Smooth muscle cell (in vitro differentiated cells): ENCODE data around the gene OR6B3. TPM values are rescaled to one million over a fixed set of nuclear protein-coding genes. Genes with fewer than 3 reads are reported as not detected.

Experiments used
- DNase-seq: peaks from one replicate; lab custom pipeline; 2025; ENCODE audit not compliant: unreplicated experiment; lab: John Stamatoyannopoulos, UW
- H2AFZ ChIP-seq: fragments of 200-600 bp; sonication (generic); 2 replicates; pipeline ENCODE4 v1.6.0; 2016; ENCODE audit warnings: antibody characterized with exemption, low read depth, mild to moderate bottlenecking
- H3F3A ChIP-seq: fragments of 200-600 bp; sonication (generic); 2 replicates; pipeline ENCODE4 v1.6.0; 2017; ENCODE audit warnings: antibody characterized with exemption, low read depth
- H3K27ac ChIP-seq: fragments of 200-600 bp; sonication (generic); 2 replicates; pipeline ENCODE4 v1.5.1; 2016; ENCODE audit warnings: low read depth, mild to moderate bottlenecking
- H3K27me3 ChIP-seq: fragments of 200-600 bp; sonication (generic); 2 replicates; pipeline ENCODE4 v1.6.1; 2016; ENCODE audit warnings: low read depth, mild to moderate bottlenecking
- H3K36me3 ChIP-seq: fragments of 200-600 bp; sonication (generic); 2 replicates; pipeline ENCODE4 v1.5.1; 2016; ENCODE audit warnings: low read depth
- H3K4me1 ChIP-seq: fragments of 200-600 bp; sonication (generic); 2 replicates; pipeline ENCODE4 v1.5.1; 2016; ENCODE audit warnings: low read depth
- H3K4me2 ChIP-seq: fragments of 200-600 bp; sonication (generic); 2 replicates; pipeline ENCODE4 v1.6.0; 2016; ENCODE audit warnings: mild to moderate bottlenecking
- H3K4me3 ChIP-seq: fragments of 200-600 bp; sonication (generic); 2 replicates; pipeline ENCODE4 v1.5.1; 2016; ENCODE audit warnings: mild to moderate bottlenecking
- H3K79me2 ChIP-seq: fragments of 200-600 bp; sonication (generic); 2 replicates; pipeline ENCODE4 v1.6.0; 2016; ENCODE audit warnings: low read depth, mild to moderate bottlenecking
- H3K9ac ChIP-seq: fragments of 200-600 bp; sonication (generic); 2 replicates; pipeline ENCODE4 v1.6.0; 2016; ENCODE audit warnings: low read depth
- H3K9me3 ChIP-seq: fragments of 200-600 bp; sonication (generic); replicated peaks from 2 replicates; pipeline ENCODE4 v1.5.1; 2016; ENCODE audit warnings: low read depth
- H4K20me1 ChIP-seq: fragments of 200-600 bp; sonication (generic); 2 replicates; pipeline ENCODE4 v1.6.0; 2016; ENCODE audit warnings: low read depth
- WGBS: methylation state at CpG from one replicate; pipeline ENCODE4 v1.1.7; 2016; ENCODE audit warnings: low lambda C conversion rate; 5-methylcytosine and 5-hydroxymethylcytosine counted together
- polyA plus RNA-seq: library from polyadenylated mRNA; unstranded; fragments of >200 nt; fragmentation: Nextera tagmentation; extraction: Ambion mirVana; gene quantifications from 2 replicates; pipeline ENCODE4 v1.2.1, GENCODE V29; 2016
- total RNA-seq: library from RNA; depleted of rRNA; stranded (reverse); fragments of >200 nt; gene quantifications from 2 replicates; pipeline ENCODE4 v1.2.3, GENCODE V29; 2014
- TF ChIP-seq, protein P1 (sequence below): fragments of 200-600 bp; sonication (generic); IDR thresholded peaks from 2 replicates; pipeline ENCODE4 v1.5.1; 2017; ENCODE audit warnings: borderline replicate concordance, mild to moderate bottlenecking, antibody characterized with exemption; ENCODE audit not compliant: insufficient read depth, poor library complexity, severe bottlenecking

The OR6B3 gene
- total and polyA plus RNA-seq, 2 experiments from 2014 or later, result not detected

DNA sequence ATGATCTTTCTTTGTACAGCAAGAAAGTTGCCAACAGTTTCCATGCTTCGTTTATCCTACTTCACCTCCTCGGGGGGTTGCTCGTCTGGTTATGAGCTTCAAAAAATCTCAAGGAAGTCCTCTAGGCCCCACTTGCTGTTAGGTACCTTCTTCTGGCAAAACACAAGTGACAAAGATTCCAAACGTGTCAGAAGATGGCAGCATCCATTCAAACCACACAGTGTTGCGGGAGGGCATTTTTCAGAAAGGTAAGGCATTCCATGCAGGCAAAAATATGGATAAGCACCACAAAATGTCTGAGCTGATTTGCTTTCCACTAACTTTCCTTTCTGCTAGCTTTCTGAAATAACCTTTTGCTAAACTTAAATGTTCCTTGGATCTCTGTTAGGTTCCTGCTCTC is 13.2 kb upstream of the OR6B3 start:
- DNase-seq, result no peak
- Histone ChIP-seq H3K36me3 (no peaks in the 10 kb centered on the region), H3K79me2 (no peaks in the 10 kb centered on the region), H3K9me3 (no peaks in the 10 kb centered on the region), H4K20me1 (no peaks in the 10 kb centered on the region), H3K9ac (no peak overlapping the region), H3K4me1 (no peaks in the 10 kb centered on the region), H3F3A (no peaks in the 10 kb centered on the region), H3K4me2 (no peak overlapping the region), H3K4me3 (no peak overlapping the region), H3K27me3 (peaks cover 21% of the 10 kb centered on the region), H3K27ac (no peak overlapping the region), H2AFZ (no peak overlapping the region)
- 75% methylated on average over 5 of the region's 5 CpGs for WGBS
- TF ChIP-seq, protein P1, sequence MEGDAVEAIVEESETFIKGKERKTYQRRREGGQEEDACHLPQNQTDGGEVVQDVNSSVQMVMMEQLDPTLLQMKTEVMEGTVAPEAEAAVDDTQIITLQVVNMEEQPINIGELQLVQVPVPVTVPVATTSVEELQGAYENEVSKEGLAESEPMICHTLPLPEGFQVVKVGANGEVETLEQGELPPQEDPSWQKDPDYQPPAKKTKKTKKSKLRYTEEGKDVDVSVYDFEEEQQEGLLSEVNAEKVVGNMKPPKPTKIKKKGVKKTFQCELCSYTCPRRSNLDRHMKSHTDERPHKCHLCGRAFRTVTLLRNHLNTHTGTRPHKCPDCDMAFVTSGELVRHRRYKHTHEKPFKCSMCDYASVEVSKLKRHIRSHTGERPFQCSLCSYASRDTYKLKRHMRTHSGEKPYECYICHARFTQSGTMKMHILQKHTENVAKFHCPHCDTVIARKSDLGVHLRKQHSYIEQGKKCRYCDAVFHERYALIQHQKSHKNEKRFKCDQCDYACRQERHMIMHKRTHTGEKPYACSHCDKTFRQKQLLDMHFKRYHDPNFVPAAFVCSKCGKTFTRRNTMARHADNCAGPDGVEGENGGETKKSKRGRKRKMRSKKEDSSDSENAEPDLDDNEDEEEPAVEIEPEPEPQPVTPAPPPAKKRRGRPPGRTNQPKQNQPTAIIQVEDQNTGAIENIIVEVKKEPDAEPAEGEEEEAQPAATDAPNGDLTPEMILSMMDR, result no peak

DNA sequence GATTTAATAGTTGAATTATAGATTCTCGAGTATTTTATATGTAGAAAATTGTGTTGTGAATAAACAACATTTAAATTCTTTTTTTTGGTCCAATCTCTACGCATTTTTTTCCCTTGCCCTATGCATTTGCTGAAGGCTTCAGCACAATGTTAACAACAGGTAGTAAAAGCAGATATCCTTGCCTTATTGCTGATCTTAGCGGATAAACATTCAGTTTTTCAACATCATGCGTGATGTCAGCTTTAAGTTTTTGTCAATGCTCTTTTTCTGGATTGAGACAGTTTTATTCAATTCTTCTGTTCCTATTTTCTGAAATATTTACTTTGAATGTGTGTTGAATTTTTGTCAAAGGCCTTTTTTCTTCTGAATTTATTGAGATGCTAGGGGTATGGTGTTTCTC is 11.6 kb upstream of the OR6B3 start:
- no peaks in the 10 kb centered on the region for H3K4me1 ChIP-seq

DNA sequence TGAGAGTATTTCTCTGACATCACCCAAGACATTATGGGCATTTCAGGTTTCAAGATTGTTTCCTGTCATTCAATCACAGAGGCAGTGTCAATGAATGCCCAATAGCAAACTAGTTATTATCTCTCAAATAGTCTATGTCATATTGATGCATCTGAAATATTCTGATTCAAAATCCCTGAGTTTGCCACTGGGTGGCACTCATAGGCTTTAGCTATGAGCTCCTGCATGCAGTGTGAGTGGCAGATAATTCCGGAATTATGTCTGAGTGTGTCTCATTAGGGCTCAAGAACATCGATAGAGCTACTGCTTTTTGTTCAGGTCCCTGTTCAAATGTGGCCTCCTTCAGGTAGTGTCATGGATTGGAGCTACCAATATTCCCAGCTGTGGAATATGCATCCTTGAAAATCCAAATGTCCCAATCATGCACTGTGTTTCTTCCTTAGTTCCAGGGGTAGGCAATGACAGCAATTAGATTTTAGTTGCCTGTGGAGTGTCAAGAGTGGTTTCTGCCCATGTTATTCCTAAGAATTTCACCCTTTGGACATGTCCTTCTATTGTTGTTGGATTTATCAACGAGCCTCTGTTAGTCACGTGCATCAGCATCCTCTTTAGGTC is 7.8 kb upstream of the OR6B3 start:
- Histone ChIP-seq H3K27me3 (peaks cover 41% of the 10 kb centered on the region), H3K4me1 (no peaks in the 10 kb centered on the region), H3K79me2 (no peaks in the 10 kb centered on the region), H3K4me2 (no peak overlapping the region), H3K9me3 (no peaks in the 10 kb centered on the region), H3F3A (no peaks in the 10 kb centered on the region), H2AFZ (no peak overlapping the region), H3K36me3 (no peaks in the 10 kb centered on the region), H4K20me1 (no peaks in the 10 kb centered on the region), H3K4me3 (no peak overlapping the region), H3K27ac (no peak overlapping the region), H3K9ac (no peak overlapping the region)
- no peak for DNase-seq
- WGBS, result 50% methylated on average over 4 of the region's 4 CpGs
- TF ChIP-seq, protein P1, result peak; percentile 58

More for the DNA sequence above, 11.6 kb upstream of the OR6B3 start:
- Histone ChIP-seq H3F3A (no peaks in the 10 kb centered on the region), H3K27me3 (peaks cover 21% of the 10 kb centered on the region), H4K20me1 (no peaks in the 10 kb centered on the region), H3K4me2 (no peak overlapping the region), H3K36me3 (no peaks in the 10 kb centered on the region), H2AFZ (no peak overlapping the region), H3K79me2 (no peaks in the 10 kb centered on the region), H3K27ac (no peak overlapping the region), H3K9ac (no peak overlapping the region), H3K4me3 (no peak overlapping the region), H3K9me3 (no peaks in the 10 kb centered on the region)
- WGBS, result 92% methylated on average over 4 of the region's 4 CpGs
- TF ChIP-seq, protein P1, result no peak
- DNase-seq, result no peak

DNA sequence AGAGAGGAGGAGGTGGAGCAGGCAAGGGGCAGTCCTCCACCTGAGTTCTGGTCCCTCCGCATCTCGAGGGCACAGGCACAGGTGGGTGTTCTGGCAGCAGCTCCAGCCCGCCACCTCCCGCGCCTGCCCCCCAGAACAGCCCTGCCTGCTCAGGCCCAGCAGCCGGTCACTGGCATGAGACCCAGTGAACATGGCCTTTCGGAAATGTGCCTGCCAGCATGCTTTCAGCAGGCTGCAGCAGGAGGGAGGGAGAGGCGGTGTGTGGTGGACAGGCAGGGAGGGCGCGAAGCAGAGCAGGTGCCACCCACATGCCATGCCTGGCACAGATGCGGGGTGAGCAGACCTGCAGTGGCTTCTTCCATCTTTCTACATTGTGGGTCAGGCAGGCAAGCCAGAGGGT is 3.4 kb upstream of the OR6B3 start:
- no peak overlapping the region for H3K27ac ChIP-seq
- no peak overlapping the region for H2AFZ ChIP-seq
- no peak for DNase-seq
- no peak overlapping the region for H3K9ac ChIP-seq
- H3K4me3 ChIP-seq, result no peak overlapping the region
- 89% methylated on average over 11 of the region's 11 CpGs for WGBS
- H3K4me2 ChIP-seq, result no peak overlapping the region
- H3K9me3 ChIP-seq, result no peaks in the 10 kb centered on the region
- no peaks in the 10 kb centered on the region for H4K20me1 ChIP-seq
- H3K27me3 ChIP-seq, result peaks cover 54% of the 10 kb centered on the region
- H3K79me2 ChIP-seq, result no peaks in the 10 kb centered on the region
- no peaks in the 10 kb centered on the region for H3K4me1 ChIP-seq
- TF ChIP-seq, protein P1, result no peak
- no peaks in the 10 kb centered on the region for H3K36me3 ChIP-seq
- H3F3A ChIP-seq, result no peaks in the 10 kb centered on the region
